Upper lobe of right lung (tissue), 1 donor: ENCODE results near the gene IL1RAP. TPM values are rescaled to one million over a fixed set of nuclear protein-coding genes. Genes with fewer than 3 reads are reported as not detected.
A peak's percentile ranks its signal among the peaks of the same experiment; 100 is the strongest.

ENCODE experiments used
- ATAC-seq: fragments of 200-7000 bp; cut with Tn5 transposase; one replicate; pipeline ENCODE4 v1.9.1; 2020; ENCODE audit warnings: mild to moderate bottlenecking, moderate library complexity
- DNase-seq: peaks from one replicate; pipeline ENCODE4 v3.0.0-alpha.2; 2020
- H3K27ac ChIP-seq: fragments of 200-600 bp; one replicate; pipeline ENCODE4 v1.8.0; 2022
- H3K27me3 ChIP-seq: fragments of 200-600 bp; one replicate; pipeline ENCODE4 v1.8.0; 2022; ENCODE audit warnings: mild to moderate bottlenecking
- H3K36me3 ChIP-seq: fragments of 200-600 bp; one replicate; pipeline ENCODE4 v1.8.0; 2022
- H3K4me1 ChIP-seq: fragments of 200-600 bp; one replicate; pipeline ENCODE4 v1.8.0; 2022
- H3K4me3 ChIP-seq: fragments of 200-600 bp; one replicate; pipeline ENCODE4 v1.8.0; 2022; ENCODE audit warnings: mild to moderate bottlenecking
- H3K9me3 ChIP-seq: fragments of 200-600 bp; one replicate; pipeline ENCODE4 v1.8.0; 2022
- CTCF ChIP-seq: fragments of 200-600 bp; IDR thresholded peaks from one replicate; pipeline ENCODE4 v1.8.0; 2022; ENCODE audit warnings: antibody characterized with exemption
- intact Hi-C: fragments of 100-400 bp; cut with DNase I; formaldehyde crosslinking; loops from one replicate; pipeline ENCODE4 v1.11.0; 2022
- total RNA-seq: library from RNA; stranded (reverse); fragmentation: NEBNext Ultra II Directional; extraction: Animal tissue kit (Norgen Biotek cat#: 25700); gene quantifications from one replicate; pipeline ENCODE4 v1.2.1, GENCODE V29; 2021
- donor health status: DM: no; HTN: yes; CAD: no; lungs with severe emphysema.

IL1RAP gene
- total RNA-seq, 1 donor from 2014 or later = 34.6 TPM

- H3K4me3 ChIP-seq = no peak overlapping the region
- no peak for DNase-seq
- no peak for ATAC-seq
- TF ChIP-seq CTCF = no peak
- no peaks in the 10 kb centered on the region for H3K9me3 ChIP-seq
- no peak overlapping the region for H3K27ac ChIP-seq
- H3K4me1 ChIP-seq = no peaks in the 10 kb centered on the region
- intact Hi-C loops = no loop called here
- no peaks in the 10 kb centered on the region for H3K27me3 ChIP-seq
- peaks cover 11% of the 10 kb centered on the region for H3K36me3 ChIP-seq
Observed at GRCh38 chr3:190608850-190609589, 95.1 kb downstream of the IL1RAP start.

GRCh38 chr3:190614226-190615059 is 100.6 kb downstream of the IL1RAP start:
- no peaks in the 10 kb centered on the region for H3K4me1 ChIP-seq
- no peaks in the 10 kb centered on the region for H3K36me3 ChIP-seq
- ATAC-seq = no peak

GRCh38 chr3:190615060-190615384 is 101.1 kb downstream of the IL1RAP start:
- intact Hi-C loops = no loop called here
- H3K27me3 ChIP-seq = no peaks in the 10 kb centered on the region
- ATAC-seq = no peak
- no peaks in the 10 kb centered on the region for H3K36me3 ChIP-seq
- no peaks in the 10 kb centered on the region for H3K9me3 ChIP-seq
- TF ChIP-seq CTCF = no peak
- no peak overlapping the region for H3K4me3 ChIP-seq
- no peak for DNase-seq
- H3K4me1 ChIP-seq = no peaks in the 10 kb centered on the region
- H3K27ac ChIP-seq = no peak overlapping the region

More at GRCh38 chr3:190614226-190615059, 100.6 kb downstream of the IL1RAP start:
- no peak for TF ChIP-seq CTCF
- intact Hi-C loops = no loop called here
- no peak for DNase-seq
- no peaks in the 10 kb centered on the region for H3K9me3 ChIP-seq
- no peaks in the 10 kb centered on the region for H3K27me3 ChIP-seq
- H3K4me3 ChIP-seq = no peak overlapping the region
- H3K27ac ChIP-seq = no peak overlapping the region

GRCh38 chr3:190615607-190616006 is 101.7 kb downstream of the IL1RAP start:
- H3K9me3 ChIP-seq = no peaks in the 10 kb centered on the region
- ATAC-seq = no peak
- H3K36me3 ChIP-seq = no peaks in the 10 kb centered on the region
- intact Hi-C loops = no loop called here
- no peak overlapping the region for H3K4me3 ChIP-seq
- H3K4me1 ChIP-seq = peaks cover under 1% of the 10 kb centered on the region
- no peak overlapping the region for H3K27ac ChIP-seq
- TF ChIP-seq CTCF = no peak
- no peak for DNase-seq
- no peaks in the 10 kb centered on the region for H3K27me3 ChIP-seq

- peaks cover 6% of the 10 kb centered on the region for H3K4me1 ChIP-seq
- H3K36me3 ChIP-seq = no peaks in the 10 kb centered on the region
- no peak for DNase-seq
- ATAC-seq = peak; percentile 30
- intact Hi-C loops = no loop called here
- H3K27ac ChIP-seq = peak overlapping the region; percentile 34
- no peaks in the 10 kb centered on the region for H3K9me3 ChIP-seq
- TF ChIP-seq CTCF = no peak
- H3K27me3 ChIP-seq = no peaks in the 10 kb centered on the region
- no peak overlapping the region for H3K4me3 ChIP-seq
Observed at GRCh38 chr3:190616637-190617036, 102.8 kb downstream of the IL1RAP start.
